ENCODE measurements around the gene CLEC20A.

The CLEC20A gene

GRCh38 chr1:178434360-178434759 is 62.4 kb downstream of the CLEC20A start:
- in situ Hi-C loops (cut with MboI; ENCODE audit: low sequenced_read_pairs), result no loop called here
